SH-SY5Y (cell line): ENCODE results near the gene INSR.

ENCODE experiments used
- GATA2 ChIP-seq: IDR thresholded peaks from 2 replicates; pipeline ENCODE4 v1.6.1; 2011; ENCODE audit warnings: mild to moderate bottlenecking, low read depth, low read length
- GATA3 ChIP-seq: IDR thresholded peaks from 2 replicates; pipeline ENCODE4 v1.6.1; 2011; ENCODE audit warnings: low read depth, mild to moderate bottlenecking, low read length, moderate library complexity

DNA sequence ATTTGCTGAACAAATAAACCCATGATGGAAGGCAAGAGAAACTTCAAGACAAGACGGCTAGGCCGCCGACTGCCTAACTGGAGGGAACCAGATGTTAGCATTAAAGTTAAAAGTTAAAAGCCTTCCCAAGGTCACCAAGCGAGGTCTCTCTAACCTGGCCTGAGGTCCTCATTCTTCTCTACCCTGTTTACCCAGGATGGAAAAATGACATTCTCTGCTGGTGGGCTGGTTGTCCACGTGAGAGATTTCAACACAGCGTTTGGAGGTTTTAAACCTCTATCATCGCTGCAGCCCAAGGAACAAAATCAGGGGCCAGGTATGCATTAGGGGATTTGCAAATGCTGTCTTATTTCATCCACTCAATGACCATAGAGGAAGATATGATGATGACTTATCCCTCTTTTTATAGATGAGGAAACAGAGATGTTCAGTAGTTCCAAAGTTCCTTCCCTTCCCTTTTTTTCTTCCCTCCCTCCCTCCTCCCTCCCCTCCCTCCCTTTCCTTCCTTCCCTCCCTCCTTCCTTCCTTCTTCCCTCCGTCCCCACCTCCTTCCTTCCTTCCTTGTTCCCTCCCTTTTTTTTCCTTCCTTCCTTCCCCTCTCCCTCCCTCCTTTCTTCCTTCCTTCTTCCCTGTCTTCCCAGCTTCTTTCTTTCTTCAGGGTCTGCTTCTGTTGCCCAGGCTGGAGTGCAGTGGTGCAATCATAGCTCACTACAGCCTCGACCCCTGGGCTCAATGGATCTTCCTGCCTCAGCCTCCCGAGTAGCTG, 79.7 kb downstream of the INSR start:
- TF ChIP-seq GATA2 (no peak), GATA3 (no peak)
